ENCODE data around the gene MAPK8IP1.

DNA sequence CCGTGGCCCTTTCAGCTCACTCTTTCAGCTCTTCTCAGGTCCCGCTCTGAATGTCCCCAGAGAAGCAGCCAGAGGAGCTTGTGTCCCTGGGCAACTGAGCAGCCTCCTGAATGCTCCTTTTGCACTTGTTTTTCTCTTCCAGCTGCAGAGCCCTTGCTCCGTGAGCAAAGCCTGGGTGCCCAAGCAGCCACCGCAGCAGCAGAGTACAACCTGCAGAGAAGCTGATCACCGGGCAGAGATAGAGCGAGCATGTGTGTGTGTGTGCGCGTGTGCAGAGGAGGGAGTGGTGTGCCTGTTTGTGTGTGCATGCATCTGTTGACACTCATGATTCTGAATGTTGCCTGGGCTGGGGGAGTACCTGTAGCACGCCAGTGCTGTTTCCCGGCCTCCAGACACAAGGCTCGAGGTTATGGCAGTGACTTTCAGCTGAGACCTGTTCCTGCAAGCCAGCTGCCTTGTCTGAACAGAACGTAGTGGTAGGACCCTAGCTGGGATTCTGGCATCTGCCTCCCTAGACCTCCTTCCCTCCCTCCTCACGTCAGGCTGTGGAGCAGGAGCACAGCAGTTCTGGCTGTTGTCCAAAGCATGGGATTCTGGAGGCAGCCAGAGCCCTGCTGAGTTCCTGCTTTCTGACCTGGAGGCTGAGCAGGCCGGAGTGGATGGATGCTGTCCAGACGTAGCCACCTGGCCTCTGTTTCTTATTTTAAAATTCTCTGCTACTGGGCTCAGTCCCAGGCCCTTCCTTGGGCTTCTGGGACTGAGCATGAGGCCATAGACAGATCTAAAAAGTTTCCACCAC lies 4.5 kb upstream of the MAPK8IP1 start:
- TF ChIP-seq CTCF (IDR thresholded peaks at IDR 0.05) (no peak), POLR2A (IDR thresholded peaks at IDR 0.05) (no peak)

Data from thyroid gland (tissue), 4 donors.